Astrocyte of the cerebellum (primary cell): Measurements from ENCODE around the gene SLC38A6.

Experiments used
- DNase-seq: peaks from one replicate; pipeline ENCODE4 v3.0.0-alpha.2; 2011; ENCODE audit warnings: low read depth
- H3K4me3 ChIP-seq: 2 replicates; pipeline ENCODE4 v1.5.1; 2011; ENCODE audit warnings: mild to moderate bottlenecking, low read depth, low read length, moderate library complexity
- in situ Hi-C: cut with HindIII; loops from 2 replicates; pipeline ENCODE4 v1.10.0; 2017; ENCODE audit warnings: low sequenced_read_pairs
- TF ChIP-seq, protein P1 (sequence below): IDR thresholded peaks from 2 replicates; pipeline ENCODE4 v1.5.1; 2012; ENCODE audit warnings: low read length, low read depth, moderate library complexity, mild to moderate bottlenecking; ENCODE audit errors: missing control alignments

Gene SLC38A6

DNA sequence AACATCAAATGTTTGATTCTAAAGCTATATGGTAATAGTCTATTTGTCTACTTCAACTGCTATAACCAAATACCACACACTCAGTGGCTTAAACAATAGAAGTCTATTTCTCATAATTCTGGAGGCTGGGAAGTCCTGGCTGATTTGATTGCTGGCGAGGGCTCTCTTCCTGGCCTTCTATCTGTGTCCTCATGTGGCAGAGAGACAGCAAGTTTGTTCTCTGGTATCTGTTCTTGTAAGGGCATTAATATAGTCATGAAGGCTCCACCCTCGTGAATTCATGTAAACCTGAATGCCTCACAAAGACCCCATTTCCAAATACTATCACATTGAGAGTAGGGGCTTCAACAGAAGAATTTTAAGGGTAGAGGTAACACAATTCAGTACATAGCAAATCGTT lies 34.3 kb upstream of the SLC38A6 start:
- TF ChIP-seq, protein P1, sequence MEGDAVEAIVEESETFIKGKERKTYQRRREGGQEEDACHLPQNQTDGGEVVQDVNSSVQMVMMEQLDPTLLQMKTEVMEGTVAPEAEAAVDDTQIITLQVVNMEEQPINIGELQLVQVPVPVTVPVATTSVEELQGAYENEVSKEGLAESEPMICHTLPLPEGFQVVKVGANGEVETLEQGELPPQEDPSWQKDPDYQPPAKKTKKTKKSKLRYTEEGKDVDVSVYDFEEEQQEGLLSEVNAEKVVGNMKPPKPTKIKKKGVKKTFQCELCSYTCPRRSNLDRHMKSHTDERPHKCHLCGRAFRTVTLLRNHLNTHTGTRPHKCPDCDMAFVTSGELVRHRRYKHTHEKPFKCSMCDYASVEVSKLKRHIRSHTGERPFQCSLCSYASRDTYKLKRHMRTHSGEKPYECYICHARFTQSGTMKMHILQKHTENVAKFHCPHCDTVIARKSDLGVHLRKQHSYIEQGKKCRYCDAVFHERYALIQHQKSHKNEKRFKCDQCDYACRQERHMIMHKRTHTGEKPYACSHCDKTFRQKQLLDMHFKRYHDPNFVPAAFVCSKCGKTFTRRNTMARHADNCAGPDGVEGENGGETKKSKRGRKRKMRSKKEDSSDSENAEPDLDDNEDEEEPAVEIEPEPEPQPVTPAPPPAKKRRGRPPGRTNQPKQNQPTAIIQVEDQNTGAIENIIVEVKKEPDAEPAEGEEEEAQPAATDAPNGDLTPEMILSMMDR = no peak
- in situ Hi-C loops = no loop called here
- DNase-seq = no peak
- no peak overlapping the region for H3K4me3 ChIP-seq

DNA sequence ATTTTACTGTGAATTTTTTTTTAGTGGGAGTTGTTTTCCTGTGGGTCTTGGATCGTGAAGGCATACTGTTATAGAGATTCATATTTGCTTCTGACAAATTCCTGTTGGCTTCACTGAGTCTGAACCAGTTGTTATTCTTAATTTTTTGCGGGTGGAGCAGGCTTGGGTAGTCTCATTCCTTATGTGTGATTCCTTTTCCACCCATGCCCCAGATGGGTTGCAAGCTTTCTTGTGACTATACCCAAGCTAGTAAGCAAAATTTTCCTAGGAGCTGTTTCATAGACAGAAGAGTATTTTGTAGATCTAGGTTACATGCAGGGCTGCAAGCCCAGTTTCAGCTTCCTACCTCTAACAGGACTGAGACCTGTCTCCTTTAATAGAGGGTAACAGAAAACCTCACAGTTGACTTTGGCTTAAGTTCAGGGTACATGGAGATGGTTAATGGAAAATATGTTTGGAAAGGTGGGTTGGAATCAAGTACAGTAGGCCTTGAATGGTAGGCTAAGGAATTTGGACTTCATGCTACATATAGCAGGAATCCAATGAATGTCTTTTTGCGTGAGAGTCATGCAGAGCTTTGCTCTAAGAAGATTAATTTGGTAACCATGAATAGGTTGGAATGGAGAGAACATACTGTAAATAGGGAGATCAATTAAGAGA lies 29.1 kb upstream of the SLC38A6 start:
- in situ Hi-C loops = no loop called here
- no peak overlapping the region for H3K4me3 ChIP-seq
- DNase-seq = peak; percentile 70
- TF ChIP-seq, protein P1 = no peak

DNA sequence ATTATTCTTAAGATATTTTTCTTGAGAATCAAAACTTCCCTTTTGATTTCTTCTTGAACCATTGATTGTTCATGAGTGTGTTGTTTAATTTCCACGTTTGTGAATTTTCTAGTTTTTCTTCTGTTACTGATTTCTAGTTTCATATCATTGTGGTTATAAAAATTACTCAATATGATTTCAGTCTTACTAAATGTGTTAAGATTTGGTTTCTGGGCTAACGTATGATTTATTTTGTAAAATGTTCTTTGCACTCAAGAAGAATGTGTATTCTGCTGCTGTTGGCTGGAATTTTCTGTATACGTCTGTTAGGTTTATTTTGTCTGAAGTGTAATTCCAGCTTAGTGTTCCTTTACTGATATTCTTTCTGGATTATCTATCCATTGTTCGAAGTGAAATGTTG lies 24.8 kb upstream of the SLC38A6 start:
- TF ChIP-seq, protein P1 = no peak
- DNase-seq = no peak
- in situ Hi-C loops = no loop called here
- H3K4me3 ChIP-seq = no peak overlapping the region

DNA sequence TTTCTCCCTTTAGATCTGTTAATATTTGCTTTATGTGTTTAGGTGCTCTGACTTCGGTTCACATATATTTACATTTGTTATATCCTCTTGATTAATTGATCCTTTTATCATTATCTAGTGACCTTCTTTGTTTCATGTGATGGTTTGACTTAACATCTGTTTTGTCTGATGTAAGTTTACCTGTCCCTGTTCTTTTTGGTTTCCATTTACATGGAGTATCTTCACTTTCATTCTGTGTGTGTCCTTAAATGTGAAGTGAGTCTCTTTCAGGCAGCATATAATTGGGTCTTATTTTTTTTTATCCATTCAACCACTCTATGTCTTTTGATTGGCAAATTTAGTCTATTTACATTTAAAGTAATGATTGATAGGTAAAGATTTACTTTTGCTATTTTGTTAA lies 24.4 kb upstream of the SLC38A6 start:
- TF ChIP-seq, protein P1 = no peak

DNA sequence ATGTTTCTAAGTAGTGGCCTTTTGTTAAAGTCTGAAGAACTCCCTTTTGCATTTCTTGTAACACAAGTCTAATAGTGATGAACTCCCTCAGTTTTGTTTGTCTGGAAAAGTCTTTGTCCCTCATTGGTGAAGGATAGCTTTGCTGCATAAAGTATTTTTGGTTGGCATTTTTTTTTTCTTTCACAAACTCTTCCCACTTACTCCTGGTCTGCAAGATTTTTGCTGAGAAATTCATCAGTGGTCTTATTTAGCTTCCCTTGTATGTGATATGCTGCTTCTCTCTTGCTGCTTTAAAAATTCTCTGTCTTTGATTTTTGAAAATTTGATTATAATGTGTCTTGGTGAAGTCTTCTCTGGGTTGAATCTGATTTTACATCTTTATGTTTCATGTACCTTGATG lies 22.9 kb upstream of the SLC38A6 start:
- in situ Hi-C loops = no loop called here
- no peak overlapping the region for H3K4me3 ChIP-seq
- TF ChIP-seq, protein P1 = no peak
- no peak for DNase-seq

More for the DNA sequence above, 24.4 kb upstream of the SLC38A6 start:
- no peak overlapping the region for H3K4me3 ChIP-seq
- in situ Hi-C loops = no loop called here
- DNase-seq = no peak

DNA sequence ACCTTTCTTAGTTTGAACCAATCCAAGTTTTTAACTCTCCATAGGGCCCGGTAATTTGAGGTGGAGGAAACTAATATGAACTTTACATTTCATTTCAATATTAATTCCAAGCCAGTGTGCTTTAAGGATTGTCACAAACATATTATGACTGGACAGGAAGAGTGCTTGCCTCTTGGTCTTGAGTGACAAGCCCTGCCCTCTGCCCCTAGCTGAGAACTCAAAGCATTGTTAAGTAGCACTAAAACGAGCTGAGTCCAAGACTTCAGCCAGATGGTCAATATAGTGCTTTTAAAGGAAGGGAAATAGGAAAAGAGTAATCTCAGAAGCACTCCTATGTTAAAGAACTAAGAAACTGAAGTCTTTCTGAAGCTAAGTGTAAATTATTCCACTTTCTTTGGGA lies 17.3 kb upstream of the SLC38A6 start:
- in situ Hi-C loops = no loop called here
- DNase-seq = no peak

More for the DNA sequence above, 17.3 kb upstream of the SLC38A6 start:
- TF ChIP-seq, protein P1 = no peak
- H3K4me3 ChIP-seq = no peak overlapping the region
